ENCODE data around the gene COPS3.
A peak's percentile ranks its signal among the peaks of the same experiment; 100 is the strongest.
"Not testable (repeated sequence)": the region's sequence is repeated elsewhere in the genome, so short reads cannot be mapped to it uniquely, and the experiment has no call there.

The COPS3 gene

DNA sequence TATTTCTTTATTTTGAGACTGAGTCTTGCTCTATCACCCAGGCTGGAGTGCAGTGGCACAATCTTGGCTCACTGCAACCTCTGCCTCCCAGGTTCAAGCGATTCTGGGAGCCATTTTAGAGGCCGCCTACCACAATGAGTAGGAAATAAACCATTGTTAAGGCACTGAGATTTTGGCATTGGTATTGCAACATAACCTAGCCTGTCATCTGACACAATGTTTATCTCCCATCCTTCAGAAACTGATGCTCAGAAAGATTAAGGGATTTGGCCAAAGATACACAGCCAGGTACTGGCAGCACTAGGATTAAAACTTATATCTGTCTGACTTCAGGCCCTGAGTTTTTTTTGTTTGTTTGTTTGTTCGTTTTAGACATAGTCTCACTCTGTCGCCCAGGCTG, 8.0 kb upstream of the COPS3 start:
- WGBS (ENCODE audit: extremely low coverage, insufficient coverage, insufficient read length), result no CpG with 5 or more reads among the region's 4 CpGs
- H3K4me1 ChIP-seq (ENCODE audit: control insufficient read depth in 1 of 2, insufficient read depth in 2 of 2, low read length in 2 of 2), result no peaks in the 10 kb centered on the region
- H3K79me2 ChIP-seq (ENCODE audit: control insufficient read depth, insufficient read depth, low read length, poor library complexity), result no peaks in the 10 kb centered on the region
- no peaks in the 10 kb centered on the region for H3K36me3 ChIP-seq (ENCODE audit: control insufficient read depth in 1 of 2, insufficient read depth in 2 of 2, low read length in 2 of 2)
- H4K12ac ChIP-seq (ENCODE audit: low read depth, low read length), result no peak overlapping the region
- no peaks in the 10 kb centered on the region for H3K79me1 ChIP-seq (ENCODE audit: low read length)
- no peak overlapping the region for H2AFZ ChIP-seq (ENCODE audit: insufficient read depth, low read length, poor library complexity)
- H2BK5ac ChIP-seq (ENCODE audit: low read depth, low read length, poor library complexity), result no peak overlapping the region
- H3K23ac ChIP-seq (ENCODE audit: low read length), result no peak overlapping the region
- no peak overlapping the region for H3K4me3 ChIP-seq (ENCODE audit: low read depth, low read length)
- H2BK120ac ChIP-seq (ENCODE audit: insufficient read depth, low read length, poor library complexity), result no peak overlapping the region
- no peaks in the 10 kb centered on the region for H3K9me3 ChIP-seq (ENCODE audit: insufficient read depth, low read depth, low read length)
- H3K4ac ChIP-seq (ENCODE audit: low read depth, low read length), result no peak overlapping the region
- H3K27me3 ChIP-seq (ENCODE audit: insufficient read depth, low read length), result no peaks in the 10 kb centered on the region
- H3K18ac ChIP-seq (ENCODE audit: low read length), result no peak overlapping the region
- no peak overlapping the region for H3K9ac ChIP-seq (ENCODE audit: low read length)
- H2BK12ac ChIP-seq (ENCODE audit: low read length), result no peak overlapping the region
- H4K8ac ChIP-seq (ENCODE audit: low read depth, low read length), result no peak overlapping the region
- H3K14ac ChIP-seq (ENCODE audit: low read length), result no peak overlapping the region
- H4K91ac ChIP-seq (ENCODE audit: low read depth, low read length), result no peak overlapping the region
- no peak overlapping the region for H3K27ac ChIP-seq (ENCODE audit: low read depth, low read length)
- no peak overlapping the region for H2AK5ac ChIP-seq (ENCODE audit: low read length)
- no peak for DNase-seq
- H3K4me2 ChIP-seq (ENCODE audit: low read length), result no peak overlapping the region

DNA sequence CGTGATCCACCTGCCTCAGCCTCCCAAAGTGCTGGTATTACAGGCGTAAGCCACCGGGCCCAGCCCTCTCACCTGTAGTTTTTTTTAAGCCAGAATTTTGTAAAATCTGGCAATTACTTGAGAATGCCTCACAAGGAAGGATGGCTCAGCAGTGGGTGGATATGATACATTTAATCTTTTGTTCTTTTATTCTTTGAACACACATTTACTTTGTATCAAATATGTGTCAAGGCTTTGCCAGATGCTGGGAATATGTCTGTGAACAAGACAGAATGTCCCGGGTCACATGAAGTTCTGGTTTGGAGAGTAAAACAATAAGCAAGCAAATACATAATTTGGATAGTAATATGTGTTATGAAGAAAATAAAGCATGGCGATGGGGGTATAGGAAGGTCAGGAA, 4.9 kb upstream of the COPS3 start:
- Histone ChIP-seq H4K12ac (ENCODE audit: low read depth, low read length) (no peak overlapping the region), H3K79me2 (ENCODE audit: control insufficient read depth, insufficient read depth, low read length, poor library complexity) (peaks cover under 1% of the 10 kb centered on the region), H3K4me3 (ENCODE audit: low read depth, low read length) (no peak overlapping the region), H2BK5ac (ENCODE audit: low read depth, low read length, poor library complexity) (no peak overlapping the region), H3K9me3 (ENCODE audit: insufficient read depth, low read depth, low read length) (no peaks in the 10 kb centered on the region), H3K36me3 (ENCODE audit: control insufficient read depth in 1 of 2, insufficient read depth in 2 of 2, low read length in 2 of 2) (no peaks in the 10 kb centered on the region), H3K4ac (ENCODE audit: low read depth, low read length) (no peak overlapping the region), H3K4me2 (ENCODE audit: low read length) (no peak overlapping the region), H3K4me1 (ENCODE audit: control insufficient read depth in 1 of 2, insufficient read depth in 2 of 2, low read length in 2 of 2) (peaks cover 0 to 2% of the 10 kb centered on the region in 2 experiments), H3K27ac (ENCODE audit: low read depth, low read length) (no peak overlapping the region), H2BK12ac (ENCODE audit: low read length) (no peak overlapping the region), H3K27me3 (ENCODE audit: insufficient read depth, low read length) (no peaks in the 10 kb centered on the region), H2AK5ac (ENCODE audit: low read length) (no peak overlapping the region), H3K18ac (ENCODE audit: low read length) (no peak overlapping the region), H2BK120ac (ENCODE audit: insufficient read depth, low read length, poor library complexity) (no peak overlapping the region), H3K14ac (ENCODE audit: low read length) (no peak overlapping the region), H3K23ac (ENCODE audit: low read length) (no peak overlapping the region), H3K79me1 (ENCODE audit: low read length) (peaks cover under 1% of the 10 kb centered on the region), H2AFZ (ENCODE audit: insufficient read depth, low read length, poor library complexity) (no peak overlapping the region), H4K8ac (ENCODE audit: low read depth, low read length) (no peak overlapping the region), H3K9ac (ENCODE audit: low read length) (no peak overlapping the region), H4K91ac (ENCODE audit: low read depth, low read length) (no peak overlapping the region)
- no peak for DNase-seq
- no CpG with 5 or more reads among the region's 5 CpGs for WGBS (ENCODE audit: extremely low coverage, insufficient coverage, insufficient read length)

DNA sequence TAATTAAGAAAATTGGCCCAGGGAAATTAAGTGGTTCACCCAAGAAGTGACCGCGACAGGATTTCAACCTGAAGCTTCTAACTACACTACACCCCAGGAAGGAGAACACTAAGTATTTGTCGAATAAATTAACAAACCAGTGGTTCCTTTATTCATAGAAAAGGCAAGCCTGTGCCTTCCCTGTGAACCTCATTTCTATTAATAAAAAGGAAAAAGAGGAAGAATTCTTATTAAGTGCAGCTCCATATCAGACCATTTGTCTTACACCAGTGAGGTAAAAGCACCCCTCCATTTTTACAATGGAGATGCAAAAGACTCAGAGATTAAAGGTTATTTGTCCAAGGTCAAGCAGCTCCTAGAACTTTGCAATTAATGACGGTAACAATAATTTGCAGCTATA, 1.7 kb downstream of the COPS3 start:
- Histone ChIP-seq H3K27me3 (ENCODE audit: insufficient read depth, low read length) (no peaks in the 10 kb centered on the region), H3K9me3 (ENCODE audit: insufficient read depth, low read depth, low read length) (no peaks in the 10 kb centered on the region), H3K14ac (ENCODE audit: low read length) (no peak overlapping the region), H2AFZ (ENCODE audit: insufficient read depth, low read length, poor library complexity) (no peak overlapping the region), H3K18ac (ENCODE audit: low read length) (no peak overlapping the region), H2BK5ac (ENCODE audit: low read depth, low read length, poor library complexity) (no peak overlapping the region), H3K79me1 (ENCODE audit: low read length) (peaks cover 4% of the 10 kb centered on the region), H2BK12ac (ENCODE audit: low read length) (no peak overlapping the region), H2AK5ac (ENCODE audit: low read length) (no peak overlapping the region), H2BK120ac (ENCODE audit: insufficient read depth, low read length, poor library complexity) (no peak overlapping the region), H3K23ac (ENCODE audit: low read length) (no peak overlapping the region), H4K91ac (ENCODE audit: low read depth, low read length) (no peak overlapping the region), H3K4me2 (ENCODE audit: low read length) (peak overlapping the region; percentile 69), H3K4ac (ENCODE audit: low read depth, low read length) (peak overlapping the region; percentile 96), H3K27ac (ENCODE audit: low read depth, low read length) (no peak overlapping the region), H3K79me2 (ENCODE audit: control insufficient read depth, insufficient read depth, low read length, poor library complexity) (peaks cover 8% of the 10 kb centered on the region), H3K9ac (ENCODE audit: low read length) (no peak overlapping the region), H3K4me3 (ENCODE audit: low read depth, low read length) (no peak overlapping the region), H4K8ac (ENCODE audit: low read depth, low read length) (no peak overlapping the region), H3K4me1 (ENCODE audit: control insufficient read depth in 1 of 2, insufficient read depth in 2 of 2, low read length in 2 of 2) (peaks cover 3 to 7% of the 10 kb centered on the region in 2 experiments), H3K36me3 (ENCODE audit: control insufficient read depth in 1 of 2, insufficient read depth in 2 of 2, low read length in 2 of 2) (peaks cover 3 to 6% of the 10 kb centered on the region in 2 experiments), H4K12ac (ENCODE audit: low read depth, low read length) (no peak overlapping the region)
- no CpG with 5 or more reads among the region's 4 CpGs for WGBS (ENCODE audit: extremely low coverage, insufficient coverage, insufficient read length)
- no peak for DNase-seq

DNA sequence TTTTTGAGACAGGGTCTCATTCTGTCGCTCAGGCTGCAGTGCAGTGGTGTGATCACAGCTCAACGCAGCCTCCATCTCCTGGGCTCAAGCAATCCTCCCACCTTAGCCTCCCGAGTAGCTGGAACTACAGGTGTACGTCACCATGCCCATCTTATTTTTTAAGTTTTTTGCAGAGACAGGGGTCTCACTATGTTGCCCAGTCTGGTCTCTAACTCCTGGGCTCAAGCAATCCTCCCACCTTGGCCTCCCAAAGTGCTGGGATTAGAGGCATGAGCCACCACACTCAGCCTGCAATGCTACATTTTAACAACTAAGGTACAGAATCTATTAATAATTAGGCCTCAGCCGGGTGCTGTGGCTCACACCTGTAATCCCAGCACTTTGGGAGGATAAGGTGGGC, 3.6 kb downstream of the COPS3 start:
- not testable (repeated sequence) for H3K4me1 ChIP-seq (ENCODE audit: control insufficient read depth in 1 of 2, insufficient read depth in 2 of 2, low read length in 2 of 2); H3K79me1 ChIP-seq (ENCODE audit: low read length); H3K18ac ChIP-seq (ENCODE audit: low read length); H2BK120ac ChIP-seq (ENCODE audit: insufficient read depth, low read length, poor library complexity); H4K8ac ChIP-seq (ENCODE audit: low read depth, low read length); H4K12ac ChIP-seq (ENCODE audit: low read depth, low read length); H3K9ac ChIP-seq (ENCODE audit: low read length); H3K14ac ChIP-seq (ENCODE audit: low read length); H3K9me3 ChIP-seq (ENCODE audit: insufficient read depth, low read depth, low read length); H2BK5ac ChIP-seq (ENCODE audit: low read depth, low read length, poor library complexity); H2AFZ ChIP-seq (ENCODE audit: insufficient read depth, low read length, poor library complexity); H2BK12ac ChIP-seq (ENCODE audit: low read length); H3K27me3 ChIP-seq (ENCODE audit: insufficient read depth, low read length); H3K23ac ChIP-seq (ENCODE audit: low read length); H3K27ac ChIP-seq (ENCODE audit: low read depth, low read length); H2AK5ac ChIP-seq (ENCODE audit: low read length); DNase-seq; H3K79me2 ChIP-seq (ENCODE audit: control insufficient read depth, insufficient read depth, low read length, poor library complexity); H3K4me3 ChIP-seq (ENCODE audit: low read depth, low read length); H4K91ac ChIP-seq (ENCODE audit: low read depth, low read length); H3K4me2 ChIP-seq (ENCODE audit: low read length)
- H3K4ac ChIP-seq (ENCODE audit: low read depth, low read length), result peak overlapping the region; percentile 60
- peaks cover 8 to 17% of the 10 kb centered on the region in 2 experiments for H3K36me3 ChIP-seq (ENCODE audit: control insufficient read depth in 1 of 2, insufficient read depth in 2 of 2, low read length in 2 of 2)
- no CpG with 5 or more reads among the region's 5 CpGs for WGBS (ENCODE audit: extremely low coverage, insufficient coverage, insufficient read length)

All from trophoblast cell (in vitro differentiated cells and primary cell).